HG03097 (cell line): Measurements from ENCODE around the gene DYNC1H1.
A peak's percentile ranks its signal among the peaks of the same experiment; 100 is the strongest.

ENCODE experiments used
- ATAC-seq: cut with Tn5 transposase; IDR thresholded peaks from one replicate; pipeline ENCODE4 v1.9.1; 2021; ENCODE audit not compliant: unreplicated experiment, low FRiP score

Gene DYNC1H1

GRCh38 chr14:101964297-101965180, at the start of gene DYNC1H1:
Gene DYNC1H1 (plus strand): TSS chr14:101964573. CDS start chr14:101964692, 119 bp downstream.
- peak; percentile 78 for ATAC-seq

- ATAC-seq, result no peak
Observed at GRCh38 chr14:101915871-101916815, 48.2 kb upstream of the DYNC1H1 start.

GRCh38 chr14:101916816-101917412, 47.5 kb upstream of the DYNC1H1 start:
- no peak for ATAC-seq

- no peak for ATAC-seq
Observed at GRCh38 chr14:101917413-101918017, 46.9 kb upstream of the DYNC1H1 start.

GRCh38 chr14:101918065-101918989, 46.0 kb upstream of the DYNC1H1 start:
- ATAC-seq, result no peak

GRCh38 chr14:101920271-101920670, 44.1 kb upstream of the DYNC1H1 start:
- no peak for ATAC-seq

- no peak for ATAC-seq
Observed at GRCh38 chr14:101922866-101923265, 41.5 kb upstream of the DYNC1H1 start.

GRCh38 chr14:101925152-101925551, 39.2 kb upstream of the DYNC1H1 start:
- no peak for ATAC-seq

GRCh38 chr14:101926085-101926484, 38.3 kb upstream of the DYNC1H1 start:
- no peak for ATAC-seq

- no peak for ATAC-seq
Observed at GRCh38 chr14:101926620-101927019, 37.8 kb upstream of the DYNC1H1 start.

GRCh38 chr14:101927859-101928258, 36.5 kb upstream of the DYNC1H1 start:
- ATAC-seq, result no peak

- ATAC-seq, result no peak
Observed at GRCh38 chr14:101928415-101928841, 35.9 kb upstream of the DYNC1H1 start.

- ATAC-seq, result no peak
Observed at GRCh38 chr14:101929096-101929495, 35.3 kb upstream of the DYNC1H1 start.

- ATAC-seq, result no peak
Observed at GRCh38 chr14:101929946-101930345, 34.4 kb upstream of the DYNC1H1 start.

GRCh38 chr14:101932673-101933072, 31.7 kb upstream of the DYNC1H1 start:
- no peak for ATAC-seq

- no peak for ATAC-seq
Observed at GRCh38 chr14:101933209-101933608, 31.2 kb upstream of the DYNC1H1 start.

GRCh38 chr14:101934601-101935150, 29.7 kb upstream of the DYNC1H1 start:
- no peak for ATAC-seq

- ATAC-seq, result no peak
Observed at GRCh38 chr14:101937926-101938767, 26.2 kb upstream of the DYNC1H1 start.
